Esophagus squamous epithelium (tissue), 5 donors: ENCODE results near the gene MYO5A. TPM values are rescaled to one million over a fixed set of nuclear protein-coding genes. Genes with fewer than 3 reads are reported as not detected.

Experiments used
- DNase-seq: peaks from one replicate; lab custom pipeline; 2025; lab: John Stamatoyannopoulos, UW
- H3K27ac ChIP-seq, 4 donors: fragments of 200-600 bp; sonication (generic); one replicate each; pipeline ENCODE4 v1.5.1; 2016 to 2019; ENCODE audit warnings: mild to moderate bottlenecking in 1 of 4
- H3K27me3 ChIP-seq, 4 donors: fragments of 200-600 bp; sonication (generic); 1 replicate in 3 of 4; 2 replicates in 1 of 4; pipeline versions ENCODE4 v1.5.1 to v1.6.0; 2017 to 2021; ENCODE audit warnings: antibody characterized with exemption in 1 of 4
- H3K36me3 ChIP-seq, 3 donors: fragments of 200-600 bp; sonication (generic); one replicate each; pipeline ENCODE4 v1.5.1; 2016 to 2019
- H3K4me1 ChIP-seq, 3 donors: fragments of 200-600 bp; sonication (generic); one replicate each; pipeline ENCODE4 v1.5.1; 2017 to 2019
- H3K4me3 ChIP-seq, 4 donors: fragments of 200-600 bp; sonication (generic); 1 replicate in 3 of 4; 2 replicates in 1 of 4; pipeline ENCODE4 v1.5.1; 2016 to 2019; ENCODE audit warnings: mild to moderate bottlenecking in 2 of 4, moderate library complexity in 1 of 4
- H3K9me3 ChIP-seq, 3 donors: fragments of 200-600 bp; sonication (generic); one replicate each; pipeline ENCODE4 v1.5.1; 2016 to 2019
- POLR2A ChIP-seq, 4 donors: fragments of 450-650 bp; IDR thresholded peaks; one replicate each; pipeline ENCODE4 v1.6.1; 2017; ENCODE audit warnings: antibody characterized with exemption in 4 of 4, mild to moderate bottlenecking in 4 of 4, moderate library complexity in 3 of 4
- WGBS, 2 donors: methylation state at CpG; one replicate each; pipeline ENCODE4 v1.1.5; 2018; 5-methylcytosine and 5-hydroxymethylcytosine counted together
- intact Hi-C: fragments of 100-400 bp; cut with DNase I; formaldehyde crosslinking; loops from one replicate; pipeline ENCODE4 v1.15.0; 2022
- total RNA-seq, 4 donors: library from RNA; depleted of rRNA; stranded (reverse); fragments of >200 nt; gene quantifications; one replicate each; pipeline ENCODE4 v1.1.0, GENCODE V29; 2016
- TF ChIP-seq, protein P1 (sequence below), 6 experiments: fragments of 450-650 bp in 4 of 6; fragments of 200-600 bp in 2 of 6; sonication (generic) in 2 of 6; IDR thresholded peaks; one replicate each; pipeline ENCODE4 v1.5.1; 2016 to 2019; ENCODE audit warnings: antibody characterized with exemption in 6 of 6, mild to moderate bottlenecking in 4 of 6, moderate library complexity in 4 of 6
- donor health status: DM: yes; HTN: yes; CAD: no.

Gene MYO5A
- total RNA-seq, 4 donors from 2014 or later, result 11.3 to 24.6 (median 22.3) TPM

DNA sequence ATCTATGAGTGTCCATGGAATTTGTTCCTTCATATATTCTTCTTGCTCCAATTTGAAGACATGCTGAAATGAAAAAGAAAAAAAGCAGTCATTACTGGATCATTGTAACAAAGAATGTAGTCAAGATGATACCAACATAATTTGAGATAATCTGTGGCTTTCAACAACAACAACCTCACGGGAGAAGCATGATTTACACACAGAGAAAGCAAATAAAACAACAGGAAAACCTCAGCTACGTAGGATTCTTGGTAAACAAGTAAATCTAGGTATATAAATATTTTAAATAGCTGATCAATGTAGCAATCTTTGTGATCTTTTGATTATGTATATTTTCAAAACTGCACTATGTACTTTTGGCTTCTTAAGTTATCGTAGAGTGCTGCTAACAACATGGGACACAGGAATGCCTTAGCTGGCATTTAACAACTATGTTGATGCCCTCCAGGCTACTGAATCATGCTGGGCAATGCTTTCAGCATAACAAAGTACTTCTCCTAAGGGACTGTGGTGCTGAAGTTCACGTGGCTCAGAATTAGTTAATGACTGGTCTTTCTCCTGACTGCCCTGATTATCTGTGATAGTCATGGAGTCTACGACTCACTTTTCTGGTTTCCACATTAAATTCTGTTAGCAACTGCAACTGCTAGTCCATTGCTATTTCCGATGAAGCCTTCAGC lies 136.5 kb downstream of the MYO5A start:
- Histone ChIP-seq H3K27me3 (no peaks in the 10 kb centered on the region), H3K27ac (no peak overlapping the region), H3K4me1 (no peaks in the 10 kb centered on the region), H3K4me3 (no peak overlapping the region), H3K9me3 (no peaks in the 10 kb centered on the region), H3K36me3 (peaks cover 0 to 53% (median 0%) of the 10 kb centered on the region in 3 donors)
- TF ChIP-seq, protein P1, sequence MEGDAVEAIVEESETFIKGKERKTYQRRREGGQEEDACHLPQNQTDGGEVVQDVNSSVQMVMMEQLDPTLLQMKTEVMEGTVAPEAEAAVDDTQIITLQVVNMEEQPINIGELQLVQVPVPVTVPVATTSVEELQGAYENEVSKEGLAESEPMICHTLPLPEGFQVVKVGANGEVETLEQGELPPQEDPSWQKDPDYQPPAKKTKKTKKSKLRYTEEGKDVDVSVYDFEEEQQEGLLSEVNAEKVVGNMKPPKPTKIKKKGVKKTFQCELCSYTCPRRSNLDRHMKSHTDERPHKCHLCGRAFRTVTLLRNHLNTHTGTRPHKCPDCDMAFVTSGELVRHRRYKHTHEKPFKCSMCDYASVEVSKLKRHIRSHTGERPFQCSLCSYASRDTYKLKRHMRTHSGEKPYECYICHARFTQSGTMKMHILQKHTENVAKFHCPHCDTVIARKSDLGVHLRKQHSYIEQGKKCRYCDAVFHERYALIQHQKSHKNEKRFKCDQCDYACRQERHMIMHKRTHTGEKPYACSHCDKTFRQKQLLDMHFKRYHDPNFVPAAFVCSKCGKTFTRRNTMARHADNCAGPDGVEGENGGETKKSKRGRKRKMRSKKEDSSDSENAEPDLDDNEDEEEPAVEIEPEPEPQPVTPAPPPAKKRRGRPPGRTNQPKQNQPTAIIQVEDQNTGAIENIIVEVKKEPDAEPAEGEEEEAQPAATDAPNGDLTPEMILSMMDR (IDR thresholded peaks at IDR 0.05), result no peak
- TF ChIP-seq POLR2A (IDR thresholded peaks at IDR 0.05), result no peak
- intact Hi-C loops, result no loop called here
- WGBS, 2 donors, result 67 to 77% methylated on average over 6 of the region's 6 CpGs
- no peak for DNase-seq

DNA sequence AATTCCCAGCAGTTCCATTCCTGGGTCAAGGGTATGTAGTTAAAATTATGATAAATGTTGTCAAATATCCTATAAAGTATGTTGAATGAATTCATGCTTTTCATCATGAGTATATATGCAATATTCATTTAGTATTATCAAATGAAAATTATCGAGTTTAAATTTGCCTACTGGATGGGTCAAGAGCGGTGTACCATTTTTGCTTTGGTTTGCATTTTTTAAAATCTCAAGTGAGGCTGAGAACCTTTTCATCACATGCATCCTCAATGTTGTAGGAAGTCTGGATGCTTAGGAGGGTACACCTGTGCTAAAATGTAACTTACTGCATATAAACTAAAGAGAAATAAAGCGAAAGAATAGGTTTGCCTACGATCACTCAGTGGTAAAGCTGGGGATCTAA lies 137.6 kb downstream of the MYO5A start:
- DNase-seq, result no peak
- Histone ChIP-seq H3K27ac (no peak overlapping the region), H3K27me3 (no peaks in the 10 kb centered on the region), H3K4me1 (no peaks in the 10 kb centered on the region), H3K4me3 (no peak overlapping the region), H3K36me3 (peaks cover 0 to 56% (median 0%) of the 10 kb centered on the region in 3 donors), H3K9me3 (no peaks in the 10 kb centered on the region)
- 95% methylated on average over 4 of the region's 4 CpGs for WGBS, 2 donors
- TF ChIP-seq, protein P1 (IDR thresholded peaks at IDR 0.05), result no peak
- no peak for TF ChIP-seq POLR2A (IDR thresholded peaks at IDR 0.05)
- intact Hi-C loops, result no loop called here

DNA sequence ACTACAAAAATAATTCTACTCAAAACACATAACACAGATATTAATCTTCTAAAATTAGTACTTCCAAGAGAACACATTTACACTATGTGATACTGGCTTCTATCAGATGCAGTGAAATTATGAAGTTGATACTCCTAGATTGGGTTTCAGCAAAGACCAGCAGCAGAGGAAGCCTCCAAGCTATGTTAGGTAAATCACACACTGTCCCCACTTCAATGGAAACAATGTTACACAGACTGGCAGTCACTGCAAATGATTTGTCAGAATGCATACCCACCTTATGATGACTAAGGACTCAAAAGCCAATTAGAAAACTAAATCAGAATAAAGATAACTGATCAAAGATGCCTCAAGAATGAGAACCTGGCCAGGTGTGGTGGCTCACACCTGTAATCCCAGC lies 143.0 kb downstream of the MYO5A start:
- H3K27me3 ChIP-seq, result no peaks in the 10 kb centered on the region
- DNase-seq, result no peak
- H3K4me3 ChIP-seq, result no peak overlapping the region
- no peaks in the 10 kb centered on the region for H3K9me3 ChIP-seq
- H3K4me1 ChIP-seq, result no peaks in the 10 kb centered on the region
- TF ChIP-seq POLR2A (IDR thresholded peaks at IDR 0.05), result no peak
- TF ChIP-seq, protein P1 (IDR thresholded peaks at IDR 0.05), result no peak
- H3K27ac ChIP-seq, result no peak overlapping the region
- intact Hi-C loops, result no loop called here
- peaks cover 0 to 73% (median 4%) of the 10 kb centered on the region in 3 donors for H3K36me3 ChIP-seq

DNA sequence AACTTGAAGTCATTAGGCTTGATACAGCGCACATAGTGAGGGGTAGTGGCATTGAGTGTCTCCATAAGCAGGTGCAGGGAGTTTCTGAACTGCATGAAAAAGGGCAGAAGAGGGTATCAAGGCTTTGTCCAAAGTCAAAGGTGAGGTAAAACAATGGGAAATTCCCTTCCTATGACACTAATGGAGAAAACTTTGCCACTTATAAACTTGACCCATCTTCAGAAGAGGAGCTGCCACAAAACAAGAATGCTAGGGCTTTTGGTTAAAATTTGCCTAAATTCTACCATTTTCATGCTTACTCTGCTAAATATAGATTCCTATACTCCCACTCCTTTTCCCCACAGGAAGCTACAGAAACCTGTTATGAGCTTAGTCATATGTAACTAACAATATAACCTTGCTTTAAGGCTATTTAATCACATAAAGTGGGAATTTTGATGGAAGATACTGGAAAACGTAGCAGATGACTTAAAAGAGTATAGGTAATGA lies 145.5 kb downstream of the MYO5A start:
- peaks cover 0 to 80% (median 4%) of the 10 kb centered on the region in 3 donors for H3K36me3 ChIP-seq
- intact Hi-C loops, result no loop called here
- no peak overlapping the region for H3K27ac ChIP-seq
- 82 to 84% methylated on average over 2 of the region's 2 CpGs for WGBS, 2 donors
- TF ChIP-seq POLR2A (IDR thresholded peaks at IDR 0.05), result no peak
- TF ChIP-seq, protein P1 (IDR thresholded peaks at IDR 0.05), result no peak
- no peak for DNase-seq
- H3K9me3 ChIP-seq, result no peaks in the 10 kb centered on the region
- H3K4me3 ChIP-seq, result no peak overlapping the region
- no peaks in the 10 kb centered on the region for H3K4me1 ChIP-seq
- H3K27me3 ChIP-seq, result no peaks in the 10 kb centered on the region

DNA sequence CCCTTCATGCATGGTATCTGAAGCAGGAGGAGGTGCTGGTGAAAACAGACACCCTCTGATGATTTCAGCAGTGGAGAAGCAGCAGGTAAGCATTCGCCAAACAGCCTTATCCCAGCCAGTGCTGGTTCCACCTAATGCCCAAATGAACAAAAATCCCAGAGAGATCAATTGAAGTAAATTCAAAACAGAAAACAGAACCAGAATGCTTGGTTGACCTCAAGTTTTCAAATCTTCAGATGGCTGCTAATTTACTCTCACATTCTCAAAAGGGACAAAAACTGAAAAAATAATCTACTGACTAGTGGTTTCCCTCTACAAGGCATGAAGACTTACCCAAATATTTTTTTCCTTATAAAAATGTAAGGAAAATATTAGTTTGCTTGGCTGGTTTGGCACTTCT lies 146.0 kb downstream of the MYO5A start:
- peaks cover 0 to 77% (median 4%) of the 10 kb centered on the region in 3 donors for H3K36me3 ChIP-seq
- WGBS, 2 donors, result 100% methylated on average over 1 of the region's 1 CpG
- intact Hi-C loops, result no loop called here
- TF ChIP-seq, protein P1 (IDR thresholded peaks at IDR 0.05), result no peak
- no peak for TF ChIP-seq POLR2A (IDR thresholded peaks at IDR 0.05)
- H3K9me3 ChIP-seq, result no peaks in the 10 kb centered on the region
- no peaks in the 10 kb centered on the region for H3K27me3 ChIP-seq
- no peak overlapping the region for H3K4me3 ChIP-seq
- no peak overlapping the region for H3K27ac ChIP-seq
- no peaks in the 10 kb centered on the region for H3K4me1 ChIP-seq
- no peak for DNase-seq
